22Rv1 (cell line): ENCODE measurements around the gene SCN5A.

Source experiments
- CTCF ChIP-seq: fragments of 450-650 bp; IDR thresholded peaks from 2 replicates; pipeline ENCODE4 v1.5.1; 2017; ENCODE audit warnings: mild to moderate bottlenecking
- ZFX ChIP-seq: fragments of 450-650 bp; IDR thresholded peaks from 2 replicates; pipeline ENCODE4 v1.6.1; 2017; ENCODE audit warnings: antibody characterized with exemption, borderline replicate concordance

- TF ChIP-seq CTCF (no peak), ZFX (no peak)
These were observed 95.2 kb downstream of the SCN5A start for GRCh38 chr3:38554127-38554827.
